ENCODE data around the gene DUSP9.
A peak's percentile ranks its signal among the peaks of the same experiment; 100 is the strongest.

Gene DUSP9

GRCh38 chrX:153622661-153623309 is 24.2 kb upstream of the DUSP9 start:
- DNase-seq = no peak

GRCh38 chrX:153623310-153624029 is 23.5 kb upstream of the DUSP9 start:
- no peak for DNase-seq

- no peak for DNase-seq
Measured at GRCh38 chrX:153624196-153625091, 22.6 kb upstream of the DUSP9 start.

- DNase-seq = no peak
Measured at GRCh38 chrX:153625271-153626024, 21.6 kb upstream of the DUSP9 start.

- no peak for DNase-seq
Measured at GRCh38 chrX:153626025-153626633, 20.9 kb upstream of the DUSP9 start.

- no peak for DNase-seq
Measured at GRCh38 chrX:153626863-153627674, 19.9 kb upstream of the DUSP9 start.

GRCh38 chrX:153627675-153628111 is 19.3 kb upstream of the DUSP9 start:
- DNase-seq = no peak

- DNase-seq = no peak
Measured at GRCh38 chrX:153628129-153628528, 18.9 kb upstream of the DUSP9 start.

GRCh38 chrX:153628665-153629064 is 18.3 kb upstream of the DUSP9 start:
- no peak for DNase-seq

- no peak for DNase-seq
Measured at GRCh38 chrX:153631346-153631745, 15.7 kb upstream of the DUSP9 start.

GRCh38 chrX:153631907-153632594 is 15.0 kb upstream of the DUSP9 start:
- DNase-seq = no peak

- no peak for DNase-seq
Measured at GRCh38 chrX:153632595-153632946, 14.4 kb upstream of the DUSP9 start.

- no peak for DNase-seq
Measured at GRCh38 chrX:153633048-153633447, 14.0 kb upstream of the DUSP9 start.

GRCh38 chrX:153633607-153634180 is 13.3 kb upstream of the DUSP9 start:
- DNase-seq = no peak

- DNase-seq = no peak
Measured at GRCh38 chrX:153634236-153634635, 12.8 kb upstream of the DUSP9 start.

- peak; percentile 48 for DNase-seq
Measured at GRCh38 chrX:153634832-153635231, 12.2 kb upstream of the DUSP9 start.

- DNase-seq = no peak
Measured at GRCh38 chrX:153635388-153635787, 11.6 kb upstream of the DUSP9 start.

- no peak for DNase-seq
Measured at GRCh38 chrX:153635788-153636668, 11.0 kb upstream of the DUSP9 start.

GRCh38 chrX:153636716-153637115 is 10.3 kb upstream of the DUSP9 start:
- DNase-seq = no peak
